ENCODE data around the gene PIK3R3.
"Not testable (repeated sequence)": the region's sequence is repeated elsewhere in the genome, so short reads cannot be mapped to it uniquely, and the experiment has no call there.

PIK3R3 gene

GRCh38 chr1:46058936-46059335 lies 73.5 kb downstream of the PIK3R3 start:
- no peak for DNase-seq (ENCODE audit: extremely low read depth, insufficient read length)
- Histone ChIP-seq H3K36me3 (ENCODE audit: control insufficient read depth, insufficient read depth, low read length) (peaks cover 7% of the 10 kb centered on the region), H3K27me3 (replicated peaks; ENCODE audit: control insufficient read depth, insufficient read depth, low read length) (no peaks in the 10 kb centered on the region), H3K4me3 (replicated peaks; ENCODE audit: low read depth, low read length) (no peak overlapping the region)
- TF ChIP-seq, protein P1, sequence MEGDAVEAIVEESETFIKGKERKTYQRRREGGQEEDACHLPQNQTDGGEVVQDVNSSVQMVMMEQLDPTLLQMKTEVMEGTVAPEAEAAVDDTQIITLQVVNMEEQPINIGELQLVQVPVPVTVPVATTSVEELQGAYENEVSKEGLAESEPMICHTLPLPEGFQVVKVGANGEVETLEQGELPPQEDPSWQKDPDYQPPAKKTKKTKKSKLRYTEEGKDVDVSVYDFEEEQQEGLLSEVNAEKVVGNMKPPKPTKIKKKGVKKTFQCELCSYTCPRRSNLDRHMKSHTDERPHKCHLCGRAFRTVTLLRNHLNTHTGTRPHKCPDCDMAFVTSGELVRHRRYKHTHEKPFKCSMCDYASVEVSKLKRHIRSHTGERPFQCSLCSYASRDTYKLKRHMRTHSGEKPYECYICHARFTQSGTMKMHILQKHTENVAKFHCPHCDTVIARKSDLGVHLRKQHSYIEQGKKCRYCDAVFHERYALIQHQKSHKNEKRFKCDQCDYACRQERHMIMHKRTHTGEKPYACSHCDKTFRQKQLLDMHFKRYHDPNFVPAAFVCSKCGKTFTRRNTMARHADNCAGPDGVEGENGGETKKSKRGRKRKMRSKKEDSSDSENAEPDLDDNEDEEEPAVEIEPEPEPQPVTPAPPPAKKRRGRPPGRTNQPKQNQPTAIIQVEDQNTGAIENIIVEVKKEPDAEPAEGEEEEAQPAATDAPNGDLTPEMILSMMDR (IDR thresholded peaks at IDR 0.05; ENCODE audit: insufficient read depth, low read length, poor library complexity, severe bottlenecking): no peak

DNA sequence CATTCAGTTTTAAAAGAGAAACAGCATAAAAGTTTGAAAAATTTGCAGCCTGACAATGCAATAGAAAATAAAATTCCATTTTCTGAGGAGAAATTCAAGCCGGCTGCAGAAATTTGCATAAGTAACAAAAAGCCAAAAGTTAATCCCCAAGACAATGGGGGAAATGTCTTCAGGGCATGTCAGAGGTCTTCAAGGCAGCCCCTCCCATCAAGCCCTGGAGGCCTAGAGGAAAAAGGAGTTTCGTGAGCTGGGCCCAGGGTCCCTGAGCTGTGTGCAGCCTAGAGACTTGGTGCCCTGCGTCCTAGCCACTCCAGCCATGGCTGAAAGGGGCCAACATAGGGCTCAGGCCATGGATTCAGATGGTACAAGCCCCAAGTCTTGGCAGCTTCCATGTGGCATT lies 74.6 kb downstream of the PIK3R3 start:
- no peaks in the 10 kb centered on the region for H3K27me3 ChIP-seq (replicated peaks; ENCODE audit: control insufficient read depth, insufficient read depth, low read length)
- DNase-seq (ENCODE audit: extremely low read depth, insufficient read length): no peak

DNA sequence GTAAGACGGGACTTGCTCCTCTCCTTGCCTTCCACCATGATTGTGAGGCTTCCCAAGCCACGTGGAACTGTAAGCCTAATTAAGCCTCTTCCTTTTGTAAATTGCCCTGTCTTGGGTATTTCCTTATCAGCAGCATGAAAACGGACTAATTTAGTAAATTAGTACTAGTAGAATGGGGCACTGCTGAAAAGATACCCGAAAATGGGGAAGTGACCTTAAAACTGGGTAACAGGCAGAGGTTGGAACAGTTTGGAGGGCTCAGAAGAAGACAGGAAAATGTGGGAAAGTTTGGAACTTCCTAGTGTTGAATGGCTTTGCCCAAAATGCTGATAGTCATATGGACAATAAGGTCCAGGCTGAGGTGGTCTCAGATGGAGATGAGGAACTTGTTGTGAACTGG lies 75.2 kb downstream of the PIK3R3 start:
- H3K4me3 ChIP-seq (replicated peaks; ENCODE audit: low read depth, low read length); H3K36me3 ChIP-seq (ENCODE audit: control insufficient read depth, insufficient read depth, low read length); DNase-seq (ENCODE audit: extremely low read depth, insufficient read length); H3K27me3 ChIP-seq (replicated peaks; ENCODE audit: control insufficient read depth, insufficient read depth, low read length): not testable (repeated sequence)

More for the DNA sequence above, 74.6 kb downstream of the PIK3R3 start:
- H3K4me3 ChIP-seq (replicated peaks; ENCODE audit: low read depth, low read length): no peak overlapping the region
- H3K36me3 ChIP-seq (ENCODE audit: control insufficient read depth, insufficient read depth, low read length): peaks cover 7% of the 10 kb centered on the region
- TF ChIP-seq, protein P1 (IDR thresholded peaks at IDR 0.05; ENCODE audit: insufficient read depth, low read length, poor library complexity, severe bottlenecking): no peak

DNA sequence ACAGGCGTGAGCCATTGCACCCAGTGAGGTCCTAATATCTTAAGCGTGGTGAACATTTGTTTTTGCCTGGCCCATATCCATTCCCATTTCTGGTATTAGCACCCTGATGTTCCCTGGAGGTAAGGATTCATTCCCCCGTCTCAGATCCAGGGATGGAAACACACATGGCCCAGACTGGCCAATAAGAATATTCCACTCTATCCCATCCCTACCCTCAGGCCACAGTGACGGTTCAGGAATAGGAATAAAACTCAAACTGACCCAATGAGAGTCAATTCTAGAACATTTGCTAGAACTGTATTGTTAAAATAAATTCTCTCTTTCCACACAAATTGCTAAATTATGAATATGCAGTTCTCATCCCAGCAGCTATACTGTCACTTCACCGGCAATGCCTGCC lies 76.1 kb downstream of the PIK3R3 start:
- Histone ChIP-seq H3K36me3 (ENCODE audit: control insufficient read depth, insufficient read depth, low read length) (peaks cover 5% of the 10 kb centered on the region), H3K4me3 (replicated peaks; ENCODE audit: low read depth, low read length) (no peak overlapping the region), H3K27me3 (replicated peaks; ENCODE audit: control insufficient read depth, insufficient read depth, low read length) (no peaks in the 10 kb centered on the region)
- no peak for DNase-seq (ENCODE audit: extremely low read depth, insufficient read length)
- TF ChIP-seq, protein P1 (IDR thresholded peaks at IDR 0.05; ENCODE audit: insufficient read depth, low read length, poor library complexity, severe bottlenecking): no peak

GRCh38 chr1:46053734-46054133 lies 78.7 kb downstream of the PIK3R3 start:
- peaks cover 3% of the 10 kb centered on the region for H3K36me3 ChIP-seq (ENCODE audit: control insufficient read depth, insufficient read depth, low read length)

DNA sequence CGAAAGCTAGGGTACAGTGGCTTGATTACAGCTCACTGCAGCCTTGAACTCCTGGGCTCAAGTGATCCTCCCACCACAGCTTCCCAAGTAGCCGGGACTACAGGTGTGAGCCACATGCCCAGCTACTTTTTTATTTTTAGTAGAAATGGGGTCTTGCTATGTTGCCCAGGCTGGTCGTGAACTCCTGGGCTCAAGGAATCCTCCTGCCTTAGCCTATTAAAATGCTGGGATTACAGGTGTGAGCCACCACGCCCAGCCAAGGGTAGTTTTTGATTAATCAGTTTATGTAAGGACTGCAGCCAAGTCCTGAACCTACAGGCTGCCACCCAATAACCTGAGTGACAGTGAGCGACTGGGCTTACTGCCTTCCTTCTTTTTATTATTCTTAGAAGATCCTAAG lies 88.3 kb downstream of the PIK3R3 start:
- DNase-seq (ENCODE audit: extremely low read depth, insufficient read length): no peak
- TF ChIP-seq, protein P1 (IDR thresholded peaks at IDR 0.05; ENCODE audit: insufficient read depth, low read length, poor library complexity, severe bottlenecking): no peak
- Histone ChIP-seq H3K4me3 (replicated peaks; ENCODE audit: low read depth, low read length) (no peak overlapping the region), H3K27me3 (replicated peaks; ENCODE audit: control insufficient read depth, insufficient read depth, low read length) (no peaks in the 10 kb centered on the region), H3K36me3 (ENCODE audit: control insufficient read depth, insufficient read depth, low read length) (peaks cover 5% of the 10 kb centered on the region)

More at GRCh38 chr1:46053734-46054133, 78.7 kb downstream of the PIK3R3 start:
- DNase-seq (ENCODE audit: extremely low read depth, insufficient read length): no peak
- TF ChIP-seq, protein P1 (IDR thresholded peaks at IDR 0.05; ENCODE audit: insufficient read depth, low read length, poor library complexity, severe bottlenecking): no peak
- Histone ChIP-seq H3K4me3 (replicated peaks; ENCODE audit: low read depth, low read length) (no peak overlapping the region), H3K27me3 (replicated peaks; ENCODE audit: control insufficient read depth, insufficient read depth, low read length) (no peaks in the 10 kb centered on the region)
